GM23248 (cell line): ENCODE data around the gene SH3TC1.

Experiments
- EZH2 ChIP-seq: fragments of 200-600 bp; sonication (generic); IDR thresholded peaks from 2 replicates; pipeline ENCODE4 v1.6.1; 2018; ENCODE audit warnings: antibody characterized with exemption, mild to moderate bottlenecking; ENCODE audit not compliant: insufficient read depth, poor library complexity, severe bottlenecking
- EZH2phosphoT487 ChIP-seq: fragments of 200-600 bp; sonication (generic); IDR thresholded peaks from 2 replicates; pipeline ENCODE4 v1.6.1; 2018; ENCODE audit warnings: antibody characterized with exemption, moderate library complexity, mild to moderate bottlenecking, low read depth; ENCODE audit not compliant: insufficient read depth

DNA sequence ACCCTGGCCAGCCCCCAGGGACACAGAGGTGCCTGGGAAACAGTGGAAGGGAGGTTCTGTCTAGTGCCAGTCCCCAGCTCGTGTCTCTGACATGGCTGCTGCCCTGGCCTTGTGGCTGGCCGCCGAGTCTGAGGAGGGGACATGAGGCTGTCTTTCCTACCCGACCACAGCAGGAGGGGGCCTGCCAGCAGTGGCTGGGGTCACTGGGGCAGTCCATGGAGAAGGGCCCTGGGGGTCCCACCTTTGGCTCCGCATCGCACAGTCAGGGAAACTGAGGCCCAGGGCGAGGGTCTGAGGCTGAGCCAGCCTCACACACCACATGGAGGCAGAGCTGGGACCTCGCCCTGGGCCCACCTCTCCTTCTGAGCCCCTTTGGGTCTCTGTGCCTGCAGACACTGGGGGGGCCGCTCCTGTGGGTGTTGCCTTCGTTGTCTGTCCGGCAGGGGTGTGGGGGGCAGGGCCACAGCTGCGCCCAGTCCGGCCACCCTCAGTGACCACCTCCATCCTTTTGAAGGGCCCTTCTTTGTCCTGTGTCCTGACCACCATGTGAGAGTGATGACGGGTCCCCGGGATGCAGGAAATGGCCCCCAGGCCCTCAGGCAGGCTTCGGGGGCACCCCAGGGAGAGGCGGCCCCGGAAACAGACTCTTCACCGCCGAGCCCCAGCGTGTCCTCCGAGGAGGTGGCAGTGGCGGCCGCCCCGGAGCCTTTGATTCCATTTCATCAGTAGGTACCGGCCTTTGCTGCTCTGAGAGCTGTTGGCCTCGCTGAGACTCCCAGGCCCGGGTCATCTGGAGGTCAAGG lies 17.6 kb downstream of the SH3TC1 start:
- TF ChIP-seq EZH2: no peak
- no peak for TF ChIP-seq EZH2phosphoT487
